Stimulated activated CD8-positive, alpha-beta memory T cell treated with anti-CD3 and anti-CD28 coated beads, Interleukin-12 subunit alpha, Interleukin-12 subunit beta, amount 100 ng/mL, for 1 hour (primary cell): ENCODE data around the gene SOX13.

ENCODE experiments used
- DNase-seq: peaks from one replicate; pipeline ENCODE4 v3.0.0-alpha.2; 2020; ENCODE audit warnings: low read depth

SOX13 gene

GRCh38 chr1:204132718-204133117 is 59.8 kb downstream of the SOX13 start:
- no peak for DNase-seq

- DNase-seq = no peak
These were observed 61.2 kb downstream of the SOX13 start for GRCh38 chr1:204134103-204134502.

- no peak for DNase-seq
These were observed 63.9 kb downstream of the SOX13 start for GRCh38 chr1:204136814-204137213.

GRCh38 chr1:204139088-204139487 is 66.2 kb downstream of the SOX13 start:
- DNase-seq = no peak

GRCh38 chr1:204139952-204140351 is 67.0 kb downstream of the SOX13 start:
- DNase-seq = no peak

GRCh38 chr1:204141131-204141530 is 68.2 kb downstream of the SOX13 start:
- no peak for DNase-seq

GRCh38 chr1:204142032-204142974 is 69.4 kb downstream of the SOX13 start:
- DNase-seq = no peak

- no peak for DNase-seq
These were observed 70.5 kb downstream of the SOX13 start for GRCh38 chr1:204143276-204144041.

GRCh38 chr1:204145033-204145504 is 72.2 kb downstream of the SOX13 start:
- DNase-seq = no peak

GRCh38 chr1:204146309-204146708 is 73.4 kb downstream of the SOX13 start:
- DNase-seq = no peak

GRCh38 chr1:204146965-204147364 is 74.0 kb downstream of the SOX13 start:
- no peak for DNase-seq

- no peak for DNase-seq
These were observed 74.8 kb downstream of the SOX13 start for GRCh38 chr1:204147406-204148383.

GRCh38 chr1:204149107-204149506 is 76.2 kb downstream of the SOX13 start:
- no peak for DNase-seq

GRCh38 chr1:204149635-204150565 is 77.0 kb downstream of the SOX13 start:
- no peak for DNase-seq

- DNase-seq = no peak
These were observed 78.0 kb downstream of the SOX13 start for GRCh38 chr1:204150702-204151551.

- DNase-seq = peak; percentile 9
These were observed 78.8 kb downstream of the SOX13 start, which contains the start of gene ETNK2 for GRCh38 chr1:204151552-204152309. Gene ETNK2 (minus strand): TSS chr1:204152044. CDS start chr1:204151852, 192 bp downstream.

GRCh38 chr1:204152310-204153044 is 79.6 kb downstream of the SOX13 start:
- DNase-seq = no peak

- no peak for DNase-seq
These were observed 80.8 kb downstream of the SOX13 start for GRCh38 chr1:204153667-204154066.
